ENCODE measurements around the gene GP5. TPM values are rescaled to one million over a fixed set of nuclear protein-coding genes. Genes with fewer than 3 reads are reported as not detected.

The GP5 gene
- total RNA-seq, 1 donor from 2014 or later: 0.42 TPM

GRCh38 chr3:194364652-194365434, 34.2 kb downstream of the GP5 start:
- TF ChIP-seq CTCF (IDR thresholded peaks at IDR 0.05; ENCODE audit: insufficient read depth, low read length, poor library complexity, severe bottlenecking): no peak
- no peak for DNase-seq (ENCODE audit: low read depth)
- Histone ChIP-seq H3K27me3 (ENCODE audit: control insufficient read depth, insufficient read depth, low read length) (peaks cover 29% of the 10 kb centered on the region), H3K4me3 (ENCODE audit: low read depth, low read length) (no peak overlapping the region), H3K36me3 (ENCODE audit: control insufficient read depth, insufficient read depth, low read length) (no peaks in the 10 kb centered on the region)

- H3K36me3 ChIP-seq (ENCODE audit: control insufficient read depth, insufficient read depth, low read length): no peaks in the 10 kb centered on the region
- DNase-seq (ENCODE audit: low read depth): no peak
- peaks cover 26% of the 10 kb centered on the region for H3K27me3 ChIP-seq (ENCODE audit: control insufficient read depth, insufficient read depth, low read length)
- TF ChIP-seq CTCF (IDR thresholded peaks at IDR 0.05; ENCODE audit: insufficient read depth, low read length, poor library complexity, severe bottlenecking): no peak
- H3K4me3 ChIP-seq (ENCODE audit: low read depth, low read length): no peak overlapping the region
Observed at GRCh38 chr3:194364314-194364651, 34.8 kb downstream of the GP5 start.

- Histone ChIP-seq H3K36me3 (ENCODE audit: control insufficient read depth, insufficient read depth, low read length) (no peaks in the 10 kb centered on the region), H3K27me3 (ENCODE audit: control insufficient read depth, insufficient read depth, low read length) (peaks cover 13% of the 10 kb centered on the region), H3K4me3 (ENCODE audit: low read depth, low read length) (no peak overlapping the region)
- no peak for TF ChIP-seq CTCF (IDR thresholded peaks at IDR 0.05; ENCODE audit: insufficient read depth, low read length, poor library complexity, severe bottlenecking)
- no peak for DNase-seq (ENCODE audit: low read depth)
Observed at GRCh38 chr3:194360568-194360967, 38.5 kb downstream of the GP5 start.

- no peaks in the 10 kb centered on the region for H3K36me3 ChIP-seq (ENCODE audit: control insufficient read depth, insufficient read depth, low read length)
Observed at GRCh38 chr3:194357681-194358080, 41.4 kb downstream of the GP5 start.

GRCh38 chr3:194355379-194355778, 43.7 kb downstream of the GP5 start:
- no peak overlapping the region for H3K4me3 ChIP-seq (ENCODE audit: low read depth, low read length)
- no peaks in the 10 kb centered on the region for H3K36me3 ChIP-seq (ENCODE audit: control insufficient read depth, insufficient read depth, low read length)
- no peak for DNase-seq (ENCODE audit: low read depth)
- no peak for TF ChIP-seq CTCF (IDR thresholded peaks at IDR 0.05; ENCODE audit: insufficient read depth, low read length, poor library complexity, severe bottlenecking)
- peaks cover 7% of the 10 kb centered on the region for H3K27me3 ChIP-seq (ENCODE audit: control insufficient read depth, insufficient read depth, low read length)

More at GRCh38 chr3:194357681-194358080, 41.4 kb downstream of the GP5 start:
- no peak for DNase-seq (ENCODE audit: low read depth)
- Histone ChIP-seq H3K27me3 (ENCODE audit: control insufficient read depth, insufficient read depth, low read length) (peaks cover 13% of the 10 kb centered on the region), H3K4me3 (ENCODE audit: low read depth, low read length) (no peak overlapping the region)
- no peak for TF ChIP-seq CTCF (IDR thresholded peaks at IDR 0.05; ENCODE audit: insufficient read depth, low read length, poor library complexity, severe bottlenecking)

- no peaks in the 10 kb centered on the region for H3K36me3 ChIP-seq (ENCODE audit: control insufficient read depth, insufficient read depth, low read length)
- no peak for TF ChIP-seq CTCF (IDR thresholded peaks at IDR 0.05; ENCODE audit: insufficient read depth, low read length, poor library complexity, severe bottlenecking)
- no peaks in the 10 kb centered on the region for H3K27me3 ChIP-seq (ENCODE audit: control insufficient read depth, insufficient read depth, low read length)
- DNase-seq (ENCODE audit: low read depth): no peak
- no peak overlapping the region for H3K4me3 ChIP-seq (ENCODE audit: low read depth, low read length)
Observed at GRCh38 chr3:194354315-194354714, 44.8 kb downstream of the GP5 start.

Data from kidney epithelial cell (primary cell).